ENCODE data around the gene PRKN.

Gene PRKN

GRCh38 chr6:161564952-161565351 is 1162.6 kb downstream of the PRKN start:
- no peak for DNase-seq

GRCh38 chr6:161561908-161562307 is 1165.7 kb downstream of the PRKN start:
- DNase-seq = no peak

- no peak for DNase-seq
Measured at GRCh38 chr6:161557333-161558107, 1170.0 kb downstream of the PRKN start.

- DNase-seq = no peak
Measured at GRCh38 chr6:161554883-161555282, 1172.7 kb downstream of the PRKN start.

- no peak for DNase-seq
Measured at GRCh38 chr6:161549977-161550655, 1177.5 kb downstream of the PRKN start.

- DNase-seq = no peak
Measured at GRCh38 chr6:161548713-161549296, 1178.8 kb downstream of the PRKN start.

GRCh38 chr6:161547617-161548016 is 1179.9 kb downstream of the PRKN start:
- no peak for DNase-seq

- DNase-seq = no peak
Measured at GRCh38 chr6:161546632-161547031, 1180.9 kb downstream of the PRKN start.

- no peak for DNase-seq
Measured at GRCh38 chr6:161545741-161546140, 1181.8 kb downstream of the PRKN start.

- DNase-seq = no peak
Measured at GRCh38 chr6:161544801-161545480, 1182.6 kb downstream of the PRKN start.

GRCh38 chr6:161543684-161544309 is 1183.8 kb downstream of the PRKN start:
- no peak for DNase-seq

- no peak for DNase-seq
Measured at GRCh38 chr6:161542346-161542980, 1185.1 kb downstream of the PRKN start.

- no peak for DNase-seq
Measured at GRCh38 chr6:161540532-161540931, 1187.0 kb downstream of the PRKN start.

- no peak for DNase-seq
Measured at GRCh38 chr6:161536224-161536630, 1191.3 kb downstream of the PRKN start.

GRCh38 chr6:161534264-161534873 is 1193.2 kb downstream of the PRKN start:
- no peak for DNase-seq

- DNase-seq = no peak
Measured at GRCh38 chr6:161533266-161533665, 1194.3 kb downstream of the PRKN start.

- no peak for DNase-seq
Measured at GRCh38 chr6:161532536-161532935, 1195.0 kb downstream of the PRKN start.

- DNase-seq = no peak
Measured at GRCh38 chr6:161526794-161527193, 1200.8 kb downstream of the PRKN start.

GRCh38 chr6:161523362-161523761 is 1204.2 kb downstream of the PRKN start:
- no peak for DNase-seq

- no peak for DNase-seq
Measured at GRCh38 chr6:161522276-161522675, 1205.3 kb downstream of the PRKN start.

- DNase-seq = no peak
Measured at GRCh38 chr6:161511447-161512095, 1216.0 kb downstream of the PRKN start.
